Ishikawa (cell line): ENCODE measurements around the gene HSF2.

Source experiments
- CEBPB ChIP-seq: IDR thresholded peaks from 2 replicates; pipeline ENCODE4 v1.6.1; 2012
- CREB1 ChIP-seq: IDR thresholded peaks from 2 replicates; pipeline ENCODE4 v1.6.1; 2012; ENCODE audit warnings: low read depth
- EGR1 ChIP-seq: IDR thresholded peaks from 2 replicates; pipeline ENCODE4 v1.6.1; 2012
- EP300 ChIP-seq: IDR thresholded peaks from 2 replicates; pipeline ENCODE4 v1.6.1; 2012; ENCODE audit warnings: borderline replicate concordance
- FOXM1 ChIP-seq: IDR thresholded peaks from 2 replicates; pipeline ENCODE4 v1.6.1; 2012; ENCODE audit warnings: low read depth, borderline replicate concordance
- MAX ChIP-seq: IDR thresholded peaks from 2 replicates; pipeline ENCODE4 v1.6.1; 2012
- RAD21 ChIP-seq: IDR thresholded peaks from 2 replicates; pipeline ENCODE4 v1.6.1; 2012; ENCODE audit warnings: low read depth
- REST ChIP-seq: IDR thresholded peaks from 2 replicates; pipeline ENCODE4 v1.6.1; 2012; ENCODE audit warnings: low read depth, mild to moderate bottlenecking
- TAF1 ChIP-seq: IDR thresholded peaks from 2 replicates; pipeline ENCODE4 v1.6.1; 2012; ENCODE audit warnings: low read depth, mild to moderate bottlenecking
- TCF12 ChIP-seq: IDR thresholded peaks from 2 replicates; pipeline ENCODE4 v1.6.1; 2012; ENCODE audit warnings: low read depth
- TEAD4 ChIP-seq: IDR thresholded peaks from 2 replicates; pipeline ENCODE4 v1.6.1; 2012
- USF1 ChIP-seq: IDR thresholded peaks from 2 replicates; pipeline ENCODE4 v1.6.1; 2012
- YY1 ChIP-seq: IDR thresholded peaks from 2 replicates; pipeline ENCODE4 v1.6.1; 2012; ENCODE audit warnings: low read depth
- ZBTB7A ChIP-seq: IDR thresholded peaks from 2 replicates; pipeline ENCODE4 v1.6.1; 2012; ENCODE audit warnings: low read depth

- TF ChIP-seq REST, result no peak
- no peak for TF ChIP-seq EP300
- no peak for TF ChIP-seq YY1
- no peak for TF ChIP-seq TAF1
- TF ChIP-seq TEAD4, result no peak
- TF ChIP-seq ZBTB7A, result no peak
- TF ChIP-seq USF1, result no peak
- TF ChIP-seq MAX, result no peak
- no peak for TF ChIP-seq TCF12
- no peak for TF ChIP-seq RAD21
- TF ChIP-seq CREB1, result no peak
- no peak for TF ChIP-seq CEBPB
- no peak for TF ChIP-seq FOXM1
- TF ChIP-seq EGR1, result no peak
These were observed 35.5 kb upstream of the HSF2 start for GRCh38 chr6:122363769-122364483.
